LNCAP (cell line): Measurements from ENCODE around the gene FMO5.

Source experiments
- CTCF ChIP-seq: fragments of 450-650 bp; IDR thresholded peaks from 2 replicates; pipeline ENCODE4 v1.5.1; 2017; ENCODE audit warnings: mild to moderate bottlenecking

FMO5 gene

GRCh38 chr1:147225193-147225730 is at the start of gene FMO5:
Gene FMO5 (minus strand): TSS chr1:147225339. CDS start chr1:147225029, 310 bp downstream.
- TF ChIP-seq CTCF: no peak

GRCh38 chr1:147273409-147274336 is 48.5 kb upstream of the FMO5 start:
- peak; percentile 81 for TF ChIP-seq CTCF

GRCh38 chr1:147272042-147272441 is 46.9 kb upstream of the FMO5 start:
- TF ChIP-seq CTCF: no peak

GRCh38 chr1:147270721-147271120 is 45.6 kb upstream of the FMO5 start:
- TF ChIP-seq CTCF: no peak

GRCh38 chr1:147267711-147268110 is 42.6 kb upstream of the FMO5 start:
- no peak for TF ChIP-seq CTCF

GRCh38 chr1:147266381-147266780 is 41.2 kb upstream of the FMO5 start:
- no peak for TF ChIP-seq CTCF

GRCh38 chr1:147264158-147264768 is 39.1 kb upstream of the FMO5 start:
- TF ChIP-seq CTCF: no peak
